ENCODE data around the gene INSYN1.
"Not testable (repeated sequence)": the region's sequence is repeated elsewhere in the genome, so short reads cannot be mapped to it uniquely, and the experiment has no call there.

DNA sequence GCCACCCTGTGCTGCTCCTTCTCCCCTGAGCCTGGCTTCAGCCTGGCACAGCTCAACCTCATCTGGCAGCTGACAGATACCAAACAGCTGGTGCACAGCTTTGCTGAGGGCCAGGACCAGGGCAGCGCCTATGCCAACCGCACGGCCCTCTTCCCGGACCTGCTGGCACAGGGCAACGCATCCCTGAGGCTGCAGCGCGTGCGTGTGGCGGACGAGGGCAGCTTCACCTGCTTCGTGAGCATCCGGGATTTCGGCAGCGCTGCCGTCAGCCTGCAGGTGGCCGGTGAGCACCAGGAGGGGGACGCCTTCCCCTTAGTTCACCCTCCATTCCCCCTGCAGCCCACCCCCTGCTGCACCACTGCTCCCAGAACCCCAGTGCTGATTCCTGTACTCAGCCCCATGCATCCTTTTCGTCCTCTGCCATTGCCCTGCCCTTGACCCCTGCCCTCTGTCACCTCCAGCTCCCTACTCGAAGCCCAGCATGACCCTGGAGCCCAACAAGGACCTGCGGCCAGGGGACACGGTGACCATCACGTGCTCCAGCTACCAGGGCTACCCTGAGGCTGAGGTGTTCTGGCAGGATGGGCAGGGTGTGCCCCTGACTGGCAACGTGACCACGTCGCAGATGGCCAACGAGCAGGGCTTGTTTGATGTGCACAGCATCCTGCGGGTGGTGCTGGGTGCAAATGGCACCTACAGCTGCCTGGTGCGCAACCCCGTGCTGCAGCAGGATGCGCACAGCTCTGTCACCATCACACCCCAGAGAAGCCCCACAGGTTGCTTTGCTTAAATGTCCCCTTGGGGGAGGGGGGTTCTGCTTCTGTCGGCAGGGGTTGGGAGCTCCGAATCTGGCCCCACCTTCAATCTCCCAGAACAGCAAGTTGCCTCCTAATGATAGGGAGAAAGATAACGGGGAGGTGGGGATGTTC is 50.6 kb downstream of the INSYN1 start:
- TF ChIP-seq POLR2A (IDR thresholded peaks at IDR 0.05; ENCODE audit: low read depth, low read length); TAF1 (IDR thresholded peaks at IDR 0.05; ENCODE audit: borderline replicate concordance, low read depth, low read length): not testable (repeated sequence)
